ES-I3 (cell line): Measurements from ENCODE around the gene ONECUT3.

Experiments
- H3K36me3 ChIP-seq: 2 replicates; pipeline ENCODE4 v1.6.1; 2013; ENCODE audit warnings: mild to moderate bottlenecking, low read length, control low read depth, moderate library complexity; ENCODE audit not compliant: insufficient read depth
- H3K4me1 ChIP-seq: 2 replicates; pipeline ENCODE4 v1.6.1; 2013; ENCODE audit warnings: mild to moderate bottlenecking, control low read depth, low read length; ENCODE audit not compliant: insufficient read depth
- H3K9ac ChIP-seq: 2 replicates; pipeline ENCODE4 v1.6.1; 2013; ENCODE audit warnings: low read depth, mild to moderate bottlenecking, low read length, moderate library complexity
- H3K9me3 ChIP-seq: 2 replicates; pipeline ENCODE4 v1.6.1; 2013; ENCODE audit warnings: mild to moderate bottlenecking, low read length, moderate library complexity; ENCODE audit not compliant: control insufficient read depth, insufficient read depth

The ONECUT3 gene

DNA sequence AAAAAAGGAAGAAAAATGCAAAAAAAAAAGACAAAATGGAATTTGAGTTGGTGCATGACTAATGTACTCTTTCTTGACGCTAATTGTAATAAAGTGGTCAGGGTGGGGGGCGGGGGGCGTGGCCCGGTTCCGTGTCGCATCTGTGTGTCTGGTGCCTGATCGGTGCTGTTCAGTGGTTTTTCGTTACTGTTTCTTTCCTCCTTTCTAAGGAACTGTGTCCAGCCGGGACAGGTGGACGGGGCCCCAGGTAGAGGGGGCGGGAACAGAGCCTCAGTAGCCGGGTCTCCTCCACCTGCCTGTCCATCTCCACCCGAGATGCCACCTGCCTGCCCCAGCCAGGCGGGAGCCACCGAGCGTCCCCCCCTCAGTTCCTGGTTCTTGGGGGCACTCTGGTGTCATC lies 26.3 kb downstream of the ONECUT3 start:
- Histone ChIP-seq H3K9me3 (peaks cover 9% of the 10 kb centered on the region), H3K36me3 (no peaks in the 10 kb centered on the region), H3K4me1 (no peaks in the 10 kb centered on the region)

DNA sequence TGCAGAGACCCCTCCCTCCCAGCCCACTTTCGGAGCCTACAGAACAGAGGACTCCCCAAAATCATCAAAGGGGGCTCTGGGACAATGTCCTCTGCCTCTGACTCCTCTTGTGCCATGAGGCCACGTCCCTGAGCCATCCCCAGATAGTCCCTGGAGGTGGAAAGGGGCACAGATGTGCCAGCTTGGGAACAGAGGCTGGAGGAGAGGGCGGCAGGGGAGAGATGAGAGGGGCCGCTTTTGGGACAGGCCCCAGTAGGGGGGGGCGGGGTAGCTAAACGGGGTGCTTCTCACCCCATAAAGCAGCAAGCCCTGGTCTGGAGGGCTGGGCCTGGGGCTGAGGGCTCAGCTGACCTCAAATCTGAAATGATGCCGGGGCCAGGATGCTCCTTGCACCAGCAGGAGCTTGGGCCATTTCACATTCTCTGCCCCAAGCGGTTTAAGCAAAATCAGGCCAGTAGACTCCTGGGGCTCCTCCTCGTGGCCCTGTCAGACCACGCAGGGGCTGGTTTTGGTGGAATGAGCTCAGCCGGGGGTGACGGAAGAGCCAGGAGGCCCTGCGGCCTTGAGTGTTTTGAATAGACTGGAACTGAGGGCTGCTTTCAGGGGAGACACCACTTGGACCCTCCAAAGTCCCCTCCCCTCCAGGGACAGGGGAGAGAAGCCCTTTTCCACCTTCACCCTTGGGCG lies 27.1 kb downstream of the ONECUT3 start:
- Histone ChIP-seq H3K9me3 (peaks cover 8% of the 10 kb centered on the region), H3K36me3 (no peaks in the 10 kb centered on the region), H3K9ac (no peak overlapping the region), H3K4me1 (no peaks in the 10 kb centered on the region)

More for the DNA sequence above, 26.3 kb downstream of the ONECUT3 start:
- no peak overlapping the region for H3K9ac ChIP-seq

DNA sequence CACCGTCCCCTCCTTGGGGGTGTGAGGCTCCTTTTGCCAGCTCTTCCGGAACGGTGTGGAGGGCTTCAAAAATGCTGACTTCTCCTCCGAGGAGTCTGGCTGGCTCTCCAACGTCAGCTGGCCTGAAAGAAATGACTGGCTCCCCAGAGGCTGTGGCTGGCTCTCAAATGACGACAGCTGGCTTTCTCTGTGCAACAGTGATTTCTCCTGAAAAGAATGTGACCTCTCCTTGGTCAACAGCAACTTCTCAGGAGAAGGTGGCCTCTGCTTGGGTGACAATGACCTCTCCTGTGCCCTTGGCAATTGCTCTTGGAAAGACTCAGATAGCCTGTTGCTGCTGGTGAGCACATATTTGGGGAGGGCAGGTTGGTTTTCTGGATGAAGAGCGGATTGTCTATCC lies 29.2 kb downstream of the ONECUT3 start:
- no peak overlapping the region for H3K9ac ChIP-seq

DNA sequence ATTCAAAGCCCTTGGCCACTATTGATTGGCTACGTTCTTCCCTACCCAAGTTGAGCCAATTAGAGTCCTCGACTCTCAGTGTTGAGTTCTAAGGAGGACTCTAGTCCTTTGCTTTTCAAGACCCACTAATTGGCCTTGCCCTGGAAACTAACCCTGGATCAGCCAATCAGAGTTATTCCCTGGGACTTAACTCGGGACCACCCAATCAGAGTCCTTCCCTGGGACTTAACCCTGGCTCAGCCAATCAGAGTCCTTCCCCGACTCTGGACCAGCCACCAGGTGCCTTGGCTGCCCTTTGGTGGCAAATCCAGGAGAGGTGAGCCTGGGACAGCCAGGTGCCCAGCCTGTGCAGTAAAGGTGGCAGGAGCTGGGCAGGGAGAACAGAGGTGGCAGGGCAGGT lies 30.0 kb downstream of the ONECUT3 start:
- Histone ChIP-seq H3K4me1 (no peaks in the 10 kb centered on the region), H3K9me3 (peaks cover 8% of the 10 kb centered on the region), H3K36me3 (no peaks in the 10 kb centered on the region), H3K9ac (no peak overlapping the region)

More for the DNA sequence above, 29.2 kb downstream of the ONECUT3 start:
- no peaks in the 10 kb centered on the region for H3K4me1 ChIP-seq
- H3K9me3 ChIP-seq: peaks cover 8% of the 10 kb centered on the region
- H3K36me3 ChIP-seq: no peaks in the 10 kb centered on the region

DNA sequence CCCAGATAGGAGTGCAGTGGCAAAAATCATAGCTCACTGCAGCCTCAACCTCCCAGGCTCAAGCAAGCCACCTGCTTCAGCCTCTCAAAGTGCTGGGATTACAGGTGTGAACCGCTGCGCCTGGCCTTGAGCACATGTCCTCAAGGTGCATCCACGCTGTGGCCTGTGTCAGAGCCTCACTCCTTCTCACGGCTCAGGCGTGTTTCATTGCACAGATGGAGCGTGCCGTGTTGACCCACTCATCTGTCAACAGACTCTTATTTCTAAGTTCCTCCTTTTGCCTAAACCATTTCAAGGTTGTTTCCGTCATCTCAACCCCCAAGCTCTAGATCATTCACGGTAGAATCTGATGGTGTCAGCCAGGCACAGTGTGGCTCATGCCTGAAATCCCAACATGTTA lies 30.6 kb downstream of the ONECUT3 start:
- H3K4me1 ChIP-seq: no peaks in the 10 kb centered on the region
- H3K9ac ChIP-seq: no peak overlapping the region
- peaks cover 8% of the 10 kb centered on the region for H3K9me3 ChIP-seq
- H3K36me3 ChIP-seq: no peaks in the 10 kb centered on the region

DNA sequence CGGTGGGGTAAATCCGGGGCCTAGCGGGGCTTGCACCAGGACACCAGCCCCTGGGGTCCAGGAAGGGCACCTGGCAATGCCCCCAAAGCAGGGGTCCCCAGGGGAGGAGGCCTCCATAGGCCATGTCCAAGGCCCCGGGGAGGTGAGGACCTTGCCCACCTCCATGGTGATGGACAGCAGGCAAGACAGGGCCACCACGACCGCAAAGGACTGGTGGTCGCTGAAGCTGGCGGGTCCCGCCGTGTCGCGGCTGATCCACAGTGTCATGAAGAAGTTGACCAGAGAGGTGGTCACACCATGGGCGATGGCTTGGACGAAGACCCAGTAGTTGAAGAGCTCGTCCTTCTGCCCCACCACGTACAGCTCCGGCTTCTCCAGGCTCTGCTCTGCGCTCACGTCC lies 32.0 kb downstream of the ONECUT3 start:
- Histone ChIP-seq H3K9ac (no peak overlapping the region), H3K9me3 (peaks cover 8% of the 10 kb centered on the region), H3K4me1 (no peaks in the 10 kb centered on the region), H3K36me3 (no peaks in the 10 kb centered on the region)

DNA sequence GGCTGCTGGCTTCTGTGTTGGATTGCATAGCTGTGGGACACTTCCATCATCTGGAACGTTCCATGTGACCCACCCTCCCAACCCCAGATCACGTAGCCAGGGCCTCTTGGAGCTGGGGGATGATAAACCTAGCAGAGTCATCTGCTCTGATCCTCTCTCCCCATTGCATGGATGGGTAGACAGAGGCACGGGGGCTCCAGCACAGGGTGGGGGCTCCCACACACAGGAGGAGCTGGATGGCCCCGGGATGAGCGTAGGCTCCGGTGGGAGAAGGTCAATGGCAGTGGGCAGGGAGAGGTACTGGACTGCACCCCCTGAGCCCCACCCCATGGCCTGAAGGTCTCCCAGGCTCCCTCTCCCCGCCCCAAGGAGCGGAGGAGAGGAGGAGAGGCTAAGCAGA lies 33.4 kb downstream of the ONECUT3 start:
- no peak overlapping the region for H3K9ac ChIP-seq
- H3K9me3 ChIP-seq: peaks cover 9% of the 10 kb centered on the region
- H3K4me1 ChIP-seq: no peaks in the 10 kb centered on the region
- no peaks in the 10 kb centered on the region for H3K36me3 ChIP-seq

DNA sequence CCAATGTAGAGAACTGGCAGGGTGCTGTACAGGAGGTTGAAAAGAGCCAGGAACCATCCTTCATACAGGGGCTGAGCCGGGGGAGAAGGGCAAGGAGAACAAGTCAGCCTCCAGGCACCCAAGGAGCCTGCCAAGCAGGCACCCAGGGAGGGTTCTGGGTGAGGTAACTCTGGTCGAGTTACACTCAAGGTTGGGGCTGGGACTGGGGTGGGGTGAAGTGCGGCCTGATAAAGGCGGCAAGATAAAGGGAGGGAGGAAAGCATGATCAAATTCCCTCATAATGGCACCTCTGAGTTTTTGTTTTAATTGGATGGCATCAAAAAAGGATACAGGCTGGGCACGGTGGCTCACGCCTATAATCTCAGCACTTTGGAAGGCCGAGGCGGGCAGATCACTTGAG lies 33.8 kb downstream of the ONECUT3 start:
- H3K9ac ChIP-seq: no peak overlapping the region
- H3K36me3 ChIP-seq: no peaks in the 10 kb centered on the region
- H3K9me3 ChIP-seq: peaks cover 5% of the 10 kb centered on the region
- no peaks in the 10 kb centered on the region for H3K4me1 ChIP-seq

DNA sequence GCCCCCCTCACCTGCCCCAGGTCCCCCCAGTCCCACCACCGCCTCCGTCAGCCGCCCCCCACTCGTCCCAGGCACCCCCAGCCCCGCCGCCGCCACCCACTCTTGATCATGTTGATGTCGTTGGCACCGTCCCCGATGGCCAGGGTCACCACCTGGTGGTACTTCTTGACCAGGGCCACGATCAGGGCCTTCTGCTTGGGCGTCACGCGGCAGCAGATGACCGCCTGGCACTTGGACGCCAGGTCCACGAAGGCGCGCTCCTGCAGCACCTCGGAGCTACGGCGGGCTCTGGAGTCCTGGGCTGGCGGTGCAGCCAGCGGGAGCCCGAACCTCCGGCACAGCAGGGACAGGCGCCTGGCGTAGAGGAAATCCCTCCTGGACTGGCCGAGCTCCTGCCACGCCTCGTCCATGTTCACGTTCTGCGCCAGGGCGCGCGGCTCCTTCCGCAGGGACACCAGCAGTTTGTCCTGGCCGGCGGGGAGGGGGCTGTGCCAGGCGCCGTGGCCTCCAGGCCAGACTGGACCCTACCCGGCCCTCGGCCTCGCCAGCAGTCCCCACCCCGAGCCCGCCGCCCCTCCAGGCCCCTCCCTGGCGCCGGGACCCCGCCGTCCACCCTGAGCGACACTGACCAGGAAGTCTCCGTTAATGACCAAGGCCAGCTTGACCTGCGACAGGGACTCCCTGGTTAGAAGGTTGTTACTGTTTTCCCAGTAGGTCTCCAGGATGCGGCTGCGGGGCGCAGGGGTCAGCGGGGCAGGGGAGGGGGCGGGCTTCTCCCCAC lies 36.1 kb downstream of the ONECUT3 start:
- Histone ChIP-seq H3K9ac (peak overlapping the region; percentile 31; the same call in 1 of the 2 replicates), H3K36me3 (no peaks in the 10 kb centered on the region), H3K4me1 (peaks cover 6% of the 10 kb centered on the region; the same call in 1 of the 2 replicates), H3K9me3 (peaks cover 3% of the 10 kb centered on the region; the same call in 1 of the 2 replicates)

DNA sequence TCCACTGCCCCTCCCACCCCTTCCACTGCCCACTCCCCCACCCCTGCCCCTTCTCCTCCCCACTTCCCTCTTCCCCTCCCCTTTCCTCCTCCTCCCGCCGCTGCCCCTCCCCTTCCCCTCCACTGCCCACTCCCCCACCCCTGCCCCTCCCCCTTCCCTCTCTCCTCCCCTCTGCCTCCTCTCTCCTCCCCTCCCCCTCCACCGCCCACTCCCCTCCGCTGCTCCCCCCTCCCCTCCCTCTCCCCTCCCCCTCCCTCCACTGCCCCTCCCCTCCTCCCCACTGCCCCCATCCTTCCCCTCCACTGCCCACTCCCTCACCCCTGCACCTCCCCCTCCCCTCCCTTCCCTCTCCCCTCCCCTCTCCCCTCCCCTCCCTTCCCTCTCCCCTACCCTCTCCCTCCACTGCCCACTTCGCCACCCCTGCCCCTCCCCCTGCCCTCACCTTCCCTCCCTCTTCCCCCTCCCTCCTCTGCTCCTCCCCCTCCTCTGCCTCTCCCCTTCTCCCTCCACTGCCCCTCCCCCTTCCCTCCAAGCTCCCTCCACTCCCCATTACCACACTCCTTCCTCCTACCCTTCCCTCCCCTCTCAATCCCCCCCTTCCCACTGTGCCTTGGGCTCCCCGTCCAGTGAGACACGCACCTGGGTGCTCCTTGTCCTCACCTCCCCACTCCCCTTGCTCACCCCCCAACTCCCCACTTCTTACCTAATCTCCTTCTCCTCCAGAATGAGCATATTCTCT lies 36.9 kb downstream of the ONECUT3 start:
- H3K9ac ChIP-seq: peak overlapping the region; percentile 53; the same call in 1 of the 2 replicates
- H3K4me1 ChIP-seq: peaks cover 9% of the 10 kb centered on the region; the same call in 1 of the 2 replicates
- peaks cover 3% of the 10 kb centered on the region; the same call in 1 of the 2 replicates for H3K9me3 ChIP-seq
- no peaks in the 10 kb centered on the region for H3K36me3 ChIP-seq

DNA sequence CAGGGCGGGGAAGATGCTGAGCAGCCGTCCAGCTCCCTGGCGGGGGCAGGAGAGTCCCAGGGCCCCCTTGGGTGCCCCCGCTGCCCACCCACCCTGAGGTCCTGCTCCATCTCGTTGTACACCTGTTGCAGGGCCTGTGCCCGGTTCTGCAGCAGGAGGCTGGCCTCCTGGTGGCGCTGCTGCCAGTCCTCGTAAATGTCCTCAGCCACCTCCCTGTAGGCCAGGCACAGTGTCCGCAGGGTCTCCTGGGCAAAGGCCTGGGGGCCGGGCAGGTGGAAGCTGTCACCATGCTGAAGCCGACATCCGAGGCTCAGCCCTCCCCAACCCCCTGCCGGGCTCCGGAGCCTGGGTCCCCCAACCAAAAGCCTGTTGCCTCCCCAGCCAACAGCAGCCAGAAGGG lies 38.6 kb downstream of the ONECUT3 start:
- no peak overlapping the region for H3K9ac ChIP-seq
- H3K4me1 ChIP-seq: peaks cover 13% of the 10 kb centered on the region; the same call in 1 of the 2 replicates
- H3K9me3 ChIP-seq: peaks cover 3% of the 10 kb centered on the region; the same call in 1 of the 2 replicates
- H3K36me3 ChIP-seq: no peaks in the 10 kb centered on the region

DNA sequence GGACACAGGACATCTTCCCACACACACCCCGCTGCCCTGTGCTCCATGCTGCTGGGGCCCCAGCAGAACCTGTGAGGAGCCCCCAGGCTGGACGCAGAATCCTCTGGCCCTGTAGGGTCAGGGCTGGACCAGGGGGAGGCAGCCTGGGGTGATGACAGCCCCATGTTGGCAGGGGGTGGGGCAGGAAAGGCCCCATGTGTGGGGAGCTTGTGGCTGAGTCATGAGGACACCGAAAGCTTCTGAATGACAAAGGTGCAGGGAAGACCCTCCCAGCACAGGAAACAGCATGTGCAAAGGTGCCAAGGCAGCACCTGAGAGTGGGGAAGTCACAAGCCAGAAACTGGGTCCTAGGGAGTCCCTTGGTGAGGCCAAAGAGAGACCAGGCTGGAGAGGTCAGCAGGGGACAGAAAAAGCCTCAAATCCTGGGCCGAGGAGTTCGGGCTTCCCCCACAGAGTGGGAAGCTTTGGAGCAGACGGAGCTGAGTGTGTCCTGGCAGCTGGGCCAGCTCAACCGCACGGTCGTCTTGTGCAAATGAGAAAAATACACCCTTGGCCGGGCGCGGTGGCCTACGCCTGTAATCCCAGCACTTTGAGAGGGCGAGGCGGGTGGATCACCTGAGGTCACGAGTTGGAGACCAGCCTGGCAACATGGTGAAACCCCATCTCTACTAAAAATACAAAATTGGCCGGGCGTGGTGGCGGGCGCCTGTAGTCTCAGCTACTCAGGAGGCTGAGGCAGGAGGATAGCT lies 41.3 kb downstream of the ONECUT3 start:
- H3K9ac ChIP-seq: no peak overlapping the region
- H3K4me1 ChIP-seq: peaks cover 13% of the 10 kb centered on the region; the same call in 1 of the 2 replicates
- H3K9me3 ChIP-seq: peaks cover 3% of the 10 kb centered on the region; the same call in 1 of the 2 replicates
- no peaks in the 10 kb centered on the region for H3K36me3 ChIP-seq

DNA sequence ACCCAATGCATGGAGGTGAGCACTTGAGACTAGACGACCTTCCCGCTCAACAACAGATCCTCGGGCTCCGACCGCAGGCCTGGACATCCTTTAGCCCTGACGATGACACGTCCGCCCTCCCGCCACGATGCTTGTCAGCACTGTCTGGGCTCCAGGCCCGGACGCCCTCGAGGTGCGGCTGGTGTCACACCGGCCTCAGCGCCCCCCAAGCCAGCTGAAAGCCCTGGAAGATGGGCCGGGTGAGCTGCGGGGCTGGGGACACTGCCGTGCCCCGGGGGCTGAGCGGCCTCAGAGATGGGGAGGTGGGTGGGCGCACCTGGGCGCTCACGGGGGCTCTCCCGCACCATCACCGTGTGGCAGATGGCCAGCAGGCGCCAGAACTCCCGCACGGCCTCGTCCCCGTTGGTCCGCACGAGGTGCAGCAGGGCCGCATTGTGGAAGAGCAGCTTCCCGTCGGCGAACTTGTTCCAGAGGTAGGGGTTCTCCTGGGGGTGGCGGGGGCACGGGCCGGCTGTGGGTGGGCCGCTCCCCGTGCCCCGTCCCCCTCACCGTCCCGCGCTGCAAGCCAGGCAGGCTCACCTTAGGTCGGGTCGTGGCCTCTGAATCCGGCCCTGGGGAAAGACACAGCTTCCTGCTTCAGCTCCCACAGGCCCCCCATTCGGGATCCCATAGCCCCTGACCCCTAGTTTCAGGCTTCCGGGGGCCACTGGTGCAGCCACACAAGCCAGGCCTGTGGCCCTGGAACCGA lies 43.3 kb downstream of the ONECUT3 start:
- Histone ChIP-seq H3K9ac (no peak overlapping the region), H3K4me1 (peaks cover 13% of the 10 kb centered on the region; the same call in 1 of the 2 replicates), H3K9me3 (no peaks in the 10 kb centered on the region), H3K36me3 (no peaks in the 10 kb centered on the region)
